Raji (cell line): Measurements from ENCODE around the gene FKRP.
A peak's percentile ranks its signal among the peaks of the same experiment; 100 is the strongest.

ENCODE experiments used
- POLR2A ChIP-seq: IDR thresholded peaks from 2 replicates; pipeline ENCODE4 v1.6.1; 2011; ENCODE audit warnings: low read depth, low read length, control low read depth; ENCODE audit not compliant: insufficient read depth

Gene FKRP

DNA sequence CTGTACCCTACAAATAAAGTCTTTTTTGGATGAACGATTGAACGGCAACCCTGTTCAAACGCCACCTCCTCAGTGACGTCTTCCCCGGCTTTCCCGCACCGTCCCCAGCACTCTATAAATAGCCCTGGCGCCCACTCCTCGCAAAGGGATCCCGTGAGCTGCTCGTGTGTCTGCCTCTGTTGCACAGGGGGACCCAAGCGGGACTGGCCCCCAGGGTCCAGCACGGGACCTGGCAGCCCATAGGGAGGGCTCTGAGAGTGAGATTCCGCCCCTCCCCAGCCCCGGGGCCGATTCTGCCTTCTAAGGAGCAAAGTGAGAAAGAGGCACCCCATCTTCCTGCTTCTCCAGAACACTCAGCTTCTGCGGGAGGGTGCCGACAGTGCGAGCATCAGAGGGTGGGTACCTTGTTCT, 8.1 kb upstream of the FKRP start:
- TF ChIP-seq POLR2A, result no peak

DNA sequence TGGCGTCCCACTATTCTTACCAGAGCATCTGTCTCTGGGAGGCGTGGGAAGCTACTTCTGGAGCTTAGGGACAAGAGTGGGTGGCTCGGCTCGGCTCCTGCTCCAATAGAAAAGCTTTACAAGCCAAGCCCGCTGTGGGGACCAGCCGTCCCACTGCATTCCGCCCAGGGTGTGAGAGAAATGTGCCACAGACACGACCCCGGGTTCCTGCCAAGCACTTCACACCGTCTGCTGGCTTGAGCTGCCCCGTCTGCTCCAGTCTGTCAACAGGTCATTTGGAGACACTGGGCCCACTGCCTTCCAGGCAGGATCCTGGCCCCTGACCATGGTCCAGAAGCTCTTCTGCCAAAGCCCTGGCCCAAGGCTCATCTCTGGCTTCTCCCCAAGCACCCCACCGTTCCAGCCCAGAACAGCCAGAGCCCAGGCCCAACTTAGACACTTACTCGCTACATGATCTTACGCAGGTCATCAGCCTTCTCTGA, 6.5 kb upstream of the FKRP start:
- no peak for TF ChIP-seq POLR2A

DNA sequence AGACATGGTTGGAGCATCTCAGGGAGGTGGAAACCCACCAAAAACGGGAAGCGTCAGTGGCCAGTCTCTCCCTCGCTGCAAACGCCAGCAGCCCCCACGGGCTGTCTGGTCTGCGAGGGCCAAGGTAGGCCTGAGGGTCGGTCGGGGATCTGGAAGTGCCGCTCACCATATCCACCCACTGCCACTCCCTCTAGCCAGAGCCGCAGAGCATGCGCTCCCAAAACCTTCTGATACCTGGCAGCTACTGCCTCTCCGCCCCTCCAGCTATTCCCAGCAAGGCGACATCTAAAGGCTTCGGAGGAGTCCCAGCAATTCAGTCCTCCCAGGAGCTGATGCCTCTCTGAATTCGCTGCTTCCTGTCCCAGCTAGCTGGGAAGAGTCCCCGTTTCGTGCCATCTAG, 4.4 kb upstream of the FKRP start:
- TF ChIP-seq POLR2A, result no peak

- no peak for TF ChIP-seq POLR2A
These were observed 2.9 kb upstream of the FKRP start for GRCh38 chr19:46742926-46743480.

DNA sequence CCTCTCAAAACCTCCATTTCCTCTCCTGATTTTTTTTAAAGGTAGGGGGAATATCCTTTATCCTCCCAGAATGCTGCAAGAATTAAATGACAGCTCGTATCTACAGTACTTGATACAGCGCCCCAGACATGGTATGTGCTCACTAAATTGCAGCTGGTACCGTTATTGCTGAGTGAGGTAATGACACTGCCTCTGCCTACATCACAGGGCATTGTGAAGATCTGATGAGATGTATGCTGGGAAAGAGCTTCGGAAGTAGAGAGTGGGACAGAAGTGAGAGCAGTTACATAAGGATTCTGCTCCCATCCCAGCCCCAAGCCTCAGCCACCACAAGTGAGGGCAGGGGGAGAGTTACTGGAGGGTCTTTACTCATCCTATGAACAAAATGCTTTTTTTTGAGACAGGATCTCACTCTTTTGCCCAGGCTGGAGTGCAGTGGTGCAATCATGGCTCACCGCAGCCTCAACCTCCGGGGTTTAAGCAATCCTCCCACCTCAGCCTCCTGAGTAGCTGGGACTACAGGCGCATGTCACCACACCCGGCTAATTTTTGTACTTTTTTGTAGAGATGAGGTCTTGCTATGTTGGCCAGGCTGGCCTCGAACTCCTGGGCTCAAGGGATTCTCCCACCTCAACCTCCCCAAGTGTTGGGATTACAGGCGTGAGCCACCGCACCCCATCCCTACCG, 1.7 kb upstream of the FKRP start:
- TF ChIP-seq POLR2A, result no peak

- no peak for TF ChIP-seq POLR2A
These were observed 827 bp upstream of the FKRP start for GRCh38 chr19:46745030-46745429.

GRCh38 chr19:46746281-46747057, 612 bp downstream of the FKRP start, which contains the start of gene STRN4:
TSS of gene STRN4 (minus strand) at chr19:46746450. CDS start at chr19:46746430, 20 bp downstream.
- TF ChIP-seq POLR2A, result peak; percentile 49

DNA sequence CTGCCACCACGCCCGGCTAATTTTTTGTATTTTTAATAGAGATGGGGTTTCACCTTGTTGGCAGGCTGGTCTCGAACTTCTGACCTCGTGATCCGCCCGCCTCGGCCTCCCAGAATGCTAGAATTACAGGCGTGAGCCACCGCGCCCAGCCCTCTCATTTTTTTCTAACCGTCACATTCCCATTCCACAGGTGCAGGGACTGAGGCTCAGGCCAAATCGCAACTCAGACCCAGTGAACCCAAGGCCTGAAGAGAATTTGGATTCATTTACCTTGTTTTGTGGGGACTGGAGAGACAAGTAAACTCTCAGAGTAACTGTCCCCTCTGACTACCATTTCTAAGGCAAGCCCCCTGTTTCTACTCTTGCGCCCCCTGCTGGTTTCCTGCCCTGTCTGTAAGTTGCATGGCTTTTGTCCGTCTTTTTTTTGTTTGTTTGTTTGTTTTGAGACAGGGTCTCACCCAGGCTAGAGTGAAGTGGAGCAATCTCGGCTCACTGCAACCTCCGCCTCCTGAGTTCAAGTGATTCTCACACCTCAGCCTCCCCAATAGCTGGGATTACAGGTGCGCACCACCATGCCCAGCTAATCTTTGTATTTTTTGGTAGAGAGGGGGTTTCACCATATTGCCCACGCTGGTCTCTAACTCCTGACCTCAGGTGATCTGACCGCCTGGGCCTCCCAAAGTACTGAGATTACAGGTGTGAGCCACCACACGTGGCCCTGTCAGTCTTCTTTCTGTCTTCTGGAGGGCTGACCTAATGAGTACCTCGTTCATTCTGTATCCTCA, 2.7 kb downstream of the FKRP start:
- no peak for TF ChIP-seq POLR2A

DNA sequence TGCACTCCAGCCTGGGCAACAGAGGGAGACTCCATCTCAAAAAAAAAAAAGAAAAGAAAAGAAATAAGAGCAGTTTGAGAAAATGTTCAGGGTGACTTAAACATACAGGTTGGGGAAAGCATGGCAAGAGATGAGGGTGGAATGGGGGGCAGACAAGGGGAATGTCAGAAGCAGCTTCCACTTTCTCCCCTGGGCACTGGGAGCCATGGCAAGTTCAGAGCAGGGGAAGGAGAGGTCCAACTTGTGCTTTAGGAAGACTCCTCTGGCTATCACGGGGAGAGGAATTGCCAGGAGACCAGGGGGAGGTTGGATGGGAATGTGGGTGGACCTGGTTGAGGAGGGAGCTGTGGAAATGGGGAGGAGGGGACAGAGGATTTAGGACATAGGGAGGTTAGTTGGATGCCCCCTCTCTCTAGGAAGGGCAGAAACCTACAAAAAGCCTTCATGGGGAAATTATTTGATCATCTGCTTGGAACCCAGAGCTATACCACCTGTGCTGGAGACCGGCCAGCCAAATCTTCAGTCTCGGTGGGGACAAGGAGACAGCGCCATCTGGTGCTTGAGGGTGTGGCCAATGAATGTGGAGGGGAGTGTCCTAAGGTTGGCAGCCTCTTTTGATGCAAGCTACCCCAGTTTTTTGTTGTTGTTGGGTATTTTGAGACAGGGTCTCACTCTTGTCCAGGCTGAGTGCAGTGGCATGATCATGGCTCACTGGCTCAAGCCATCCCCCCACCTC, 7.7 kb downstream of the FKRP start:
- no peak for TF ChIP-seq POLR2A

GRCh38 chr19:46755077-46755852, 9.4 kb downstream of the FKRP start:
- no peak for TF ChIP-seq POLR2A

DNA sequence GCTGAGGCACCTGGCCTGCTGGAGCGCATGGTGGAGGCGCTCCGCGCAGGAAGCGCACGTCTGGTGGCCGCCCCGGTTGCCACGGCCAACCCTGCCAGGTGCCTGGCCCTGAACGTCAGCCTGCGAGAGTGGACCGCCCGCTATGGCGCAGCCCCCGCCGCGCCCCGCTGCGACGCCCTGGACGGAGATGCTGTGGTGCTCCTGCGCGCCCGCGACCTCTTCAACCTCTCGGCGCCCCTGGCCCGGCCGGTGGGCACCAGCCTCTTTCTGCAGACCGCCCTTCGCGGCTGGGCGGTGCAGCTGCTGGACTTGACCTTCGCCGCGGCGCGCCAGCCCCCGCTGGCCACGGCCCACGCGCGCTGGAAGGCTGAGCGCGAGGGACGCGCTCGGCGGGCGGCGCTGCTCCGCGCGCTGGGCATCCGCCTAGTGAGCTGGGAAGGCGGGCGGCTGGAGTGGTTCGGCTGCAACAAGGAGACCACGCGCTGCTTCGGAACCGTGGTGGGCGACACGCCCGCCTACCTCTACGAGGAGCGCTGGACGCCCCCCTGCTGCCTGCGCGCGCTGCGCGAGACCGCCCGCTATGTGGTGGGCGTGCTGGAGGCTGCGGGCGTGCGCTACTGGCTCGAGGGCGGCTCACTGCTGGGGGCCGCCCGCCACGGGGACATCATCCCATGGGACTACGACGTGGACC, 10.1 kb downstream of the FKRP start:
- no peak for TF ChIP-seq POLR2A

- no peak for TF ChIP-seq POLR2A
These were observed 10.7 kb downstream of the FKRP start for GRCh38 chr19:46756544-46756888.

DNA sequence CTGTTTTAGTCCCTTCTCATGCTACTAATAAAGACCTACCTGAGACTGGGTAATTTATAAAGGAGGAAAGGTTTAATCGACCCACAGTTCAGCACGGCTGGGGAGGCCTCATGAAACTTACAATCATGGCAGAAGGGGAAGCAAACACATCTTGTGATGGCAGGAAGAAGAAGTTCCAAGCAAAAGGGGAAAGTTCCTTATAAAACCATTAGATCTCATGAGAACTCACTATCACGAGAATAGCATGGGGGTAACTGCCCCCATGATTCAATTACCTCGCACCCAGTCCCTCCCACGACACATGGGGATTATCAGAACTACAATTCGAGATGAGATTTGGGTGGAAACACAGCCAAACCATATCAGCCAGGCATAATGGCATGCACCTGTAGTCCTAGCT, 13.3 kb downstream of the FKRP start:
- TF ChIP-seq POLR2A, result no peak

DNA sequence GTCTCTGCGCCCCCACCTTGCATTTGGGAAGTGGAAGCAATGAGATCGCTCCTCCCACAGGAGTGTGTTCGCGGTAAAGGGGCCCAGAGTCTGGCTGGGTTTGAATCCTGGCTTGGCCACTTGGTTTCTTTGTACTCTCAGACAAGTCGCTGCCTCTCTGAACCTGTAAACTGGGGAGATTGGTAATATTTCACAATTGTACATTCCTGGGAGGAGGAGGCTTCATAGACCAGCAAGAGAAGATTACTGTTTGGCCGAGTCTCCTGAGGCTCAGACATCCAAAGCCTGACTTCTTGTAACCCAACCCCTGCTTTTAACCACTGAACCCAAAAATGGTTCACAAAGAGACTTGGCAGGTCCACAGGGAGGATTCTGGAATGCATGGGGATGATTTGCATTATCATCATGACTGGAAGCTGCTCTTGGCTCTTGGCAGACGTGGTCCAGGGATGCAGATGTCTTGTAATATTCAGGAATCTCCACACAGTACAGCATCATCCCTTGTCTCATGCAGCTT, 14.0 kb downstream of the FKRP start:
- TF ChIP-seq POLR2A, result no peak

- TF ChIP-seq POLR2A, result no peak
These were observed 14.5 kb downstream of the FKRP start for GRCh38 chr19:46760363-46760762.
